Measurements from ENCODE around the gene CBX2. TPM values are rescaled to one million over a fixed set of nuclear protein-coding genes. Genes with fewer than 3 reads are reported as not detected.

Gene CBX2
- total RNA-seq, 4 donors from 2014 or later = 0.54 to 1.7 (median 1.1) TPM

DNA sequence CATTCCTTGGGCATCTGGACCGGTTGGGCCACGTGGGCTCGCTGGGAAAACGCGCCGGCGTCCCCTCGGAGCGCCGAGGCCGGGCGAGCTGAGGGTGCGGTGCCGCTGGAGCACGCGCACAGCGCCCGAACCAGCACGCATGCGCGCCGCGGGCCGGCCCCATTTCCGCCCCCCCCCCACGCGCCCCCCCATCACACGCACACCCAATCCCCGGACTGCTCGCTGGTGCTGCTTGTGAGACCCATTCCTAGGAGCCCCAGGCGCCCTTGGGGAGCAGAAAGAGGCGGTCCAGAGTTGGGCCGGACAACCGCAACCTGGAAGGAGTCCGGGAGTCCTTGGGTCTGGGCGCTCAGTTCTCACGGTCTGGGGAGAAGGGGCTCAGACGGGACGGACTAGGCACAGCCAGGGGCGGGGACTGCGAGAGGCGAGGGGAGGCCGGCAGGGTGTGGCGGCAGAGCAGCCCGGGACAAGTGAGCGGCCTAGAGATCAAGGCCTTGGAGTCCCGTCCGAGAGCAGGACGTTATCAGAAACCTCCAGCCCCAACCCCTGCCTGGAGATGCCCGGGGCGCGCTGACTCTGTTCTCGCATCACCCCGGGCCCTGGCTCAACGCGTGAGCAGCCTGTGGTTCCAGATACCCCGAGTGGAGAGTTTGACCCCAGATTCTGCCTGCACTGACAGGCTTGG, 24.9 kb downstream of the CBX2 start:
- H3K4me1 ChIP-seq = peaks cover 29 to 48% of the 10 kb centered on the region in 2 donors
- no peaks in the 10 kb centered on the region for H3K9me3 ChIP-seq
- intact Hi-C loops (cut with DNase I) = loop anchor here (5.0 to 10.0 kb wide), 2 partner anchors 39 to 122 kb away; no protein-coding TSS in a partner anchor
- no peak for DNase-seq
- WGBS, 2 donors = 4% methylated on average over 5 to 21 of the region's 57 CpGs
- no peak overlapping the region for H3K4me3 ChIP-seq (replicated peaks in 1 of 3)
- no peaks in the 10 kb centered on the region for H3K36me3 ChIP-seq
- TF ChIP-seq, protein P1, sequence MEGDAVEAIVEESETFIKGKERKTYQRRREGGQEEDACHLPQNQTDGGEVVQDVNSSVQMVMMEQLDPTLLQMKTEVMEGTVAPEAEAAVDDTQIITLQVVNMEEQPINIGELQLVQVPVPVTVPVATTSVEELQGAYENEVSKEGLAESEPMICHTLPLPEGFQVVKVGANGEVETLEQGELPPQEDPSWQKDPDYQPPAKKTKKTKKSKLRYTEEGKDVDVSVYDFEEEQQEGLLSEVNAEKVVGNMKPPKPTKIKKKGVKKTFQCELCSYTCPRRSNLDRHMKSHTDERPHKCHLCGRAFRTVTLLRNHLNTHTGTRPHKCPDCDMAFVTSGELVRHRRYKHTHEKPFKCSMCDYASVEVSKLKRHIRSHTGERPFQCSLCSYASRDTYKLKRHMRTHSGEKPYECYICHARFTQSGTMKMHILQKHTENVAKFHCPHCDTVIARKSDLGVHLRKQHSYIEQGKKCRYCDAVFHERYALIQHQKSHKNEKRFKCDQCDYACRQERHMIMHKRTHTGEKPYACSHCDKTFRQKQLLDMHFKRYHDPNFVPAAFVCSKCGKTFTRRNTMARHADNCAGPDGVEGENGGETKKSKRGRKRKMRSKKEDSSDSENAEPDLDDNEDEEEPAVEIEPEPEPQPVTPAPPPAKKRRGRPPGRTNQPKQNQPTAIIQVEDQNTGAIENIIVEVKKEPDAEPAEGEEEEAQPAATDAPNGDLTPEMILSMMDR (IDR thresholded peaks at IDR 0.05) = no peak
- no peak for TF ChIP-seq POLR2A (IDR thresholded peaks at IDR 0.05)
- H3K27ac ChIP-seq = no peak overlapping the region
- H3K27me3 ChIP-seq = peaks cover 98% of the 10 kb centered on the region

DNA sequence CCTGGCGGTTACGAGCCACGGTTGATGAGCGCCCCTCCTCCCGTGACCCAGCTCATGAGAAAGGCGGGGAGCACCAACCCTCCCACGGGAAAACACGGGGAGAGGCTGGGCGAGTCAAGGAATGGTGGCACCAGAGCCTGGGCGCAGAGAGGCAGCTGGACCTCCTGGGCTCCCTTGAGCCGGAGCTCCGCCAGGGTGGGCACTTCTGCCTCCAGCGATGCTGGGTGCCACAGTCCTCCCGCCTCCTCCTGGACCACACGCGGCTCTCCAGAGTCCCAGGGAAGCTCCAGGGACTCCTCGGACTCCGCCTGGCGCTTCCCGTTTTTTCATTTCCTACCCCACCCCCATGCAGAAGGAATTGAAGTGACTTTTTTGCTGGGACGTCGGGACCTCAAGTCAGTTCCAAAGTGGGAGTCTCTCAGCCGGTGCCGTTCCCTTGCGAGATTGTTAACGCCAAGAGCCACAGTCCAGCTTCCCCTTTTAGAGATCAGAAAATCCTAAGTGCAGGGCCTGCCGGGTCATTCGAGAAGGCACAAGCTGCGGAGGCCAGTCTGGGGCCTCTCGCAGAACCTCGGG, 25.6 kb downstream of the CBX2 start:
- Histone ChIP-seq H3K4me1 (peaks cover 23 to 42% of the 10 kb centered on the region in 2 donors), H3K9me3 (no peaks in the 10 kb centered on the region), H3K4me3 (replicated peaks in 1 of 3) (no peak overlapping the region), H3K27ac (no peak overlapping the region), H3K36me3 (no peaks in the 10 kb centered on the region), H3K27me3 (peaks cover 98% of the 10 kb centered on the region)
- 10 to 16% methylated on average over 19 to 20 of the region's 31 CpGs for WGBS, 2 donors
- no peak for TF ChIP-seq POLR2A (IDR thresholded peaks at IDR 0.05)
- TF ChIP-seq, protein P1 (IDR thresholded peaks at IDR 0.05) = no peak
- no peak for DNase-seq
- intact Hi-C loops (cut with DNase I) = loop anchor here (5.0 to 10.0 kb wide), 2 partner anchors 39 to 121 kb away; no protein-coding TSS in a partner anchor

DNA sequence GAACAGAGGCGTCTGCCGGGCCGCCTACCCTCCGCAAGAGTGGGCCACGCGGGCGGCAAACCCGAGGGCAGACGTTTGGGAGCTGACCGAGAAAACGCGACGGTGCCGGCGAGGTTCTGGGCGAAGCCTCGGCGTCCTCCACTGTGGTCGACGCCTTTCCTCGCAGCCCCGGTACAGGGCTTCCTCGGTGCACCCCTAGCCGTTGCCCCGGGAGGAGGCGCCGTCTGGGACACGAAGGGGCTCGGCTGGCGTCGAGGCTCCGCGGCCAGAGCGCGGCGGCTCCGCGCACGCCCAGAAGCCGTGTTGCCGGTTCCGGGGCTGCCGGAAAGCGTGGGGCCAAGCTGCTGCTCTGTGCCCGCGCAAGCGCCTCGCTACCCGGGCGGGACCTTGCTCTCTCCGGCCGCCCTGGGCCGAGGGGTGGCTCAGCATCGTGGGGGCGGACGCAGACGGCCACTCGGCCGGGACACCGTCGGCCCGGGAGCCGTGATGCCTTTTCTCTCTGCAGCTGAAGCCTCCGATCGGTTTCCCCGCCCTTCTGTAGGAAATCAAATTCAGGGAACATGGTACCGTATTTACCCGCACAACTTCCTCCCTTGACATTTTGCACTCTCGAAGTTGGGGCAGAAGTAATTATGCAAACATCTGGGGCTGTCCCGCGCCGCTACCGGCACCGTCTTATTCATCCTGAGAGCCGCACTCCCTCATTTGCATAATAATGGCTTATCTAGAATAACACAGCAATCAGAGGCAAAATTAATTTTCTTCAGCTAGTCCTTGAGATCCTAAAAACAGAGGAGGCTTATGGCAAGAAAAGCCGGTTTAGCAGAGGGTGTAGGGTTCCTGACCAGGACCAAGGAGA, 26.3 kb downstream of the CBX2 start:
- intact Hi-C loops (cut with DNase I) = loop anchor here (5.0 to 10.0 kb wide), 2 partner anchors 38 to 121 kb away; no protein-coding TSS in a partner anchor
- H3K27me3 ChIP-seq = peaks cover 98% of the 10 kb centered on the region
- peaks cover 17 to 38% of the 10 kb centered on the region in 2 donors for H3K4me1 ChIP-seq
- DNase-seq = no peak
- TF ChIP-seq POLR2A (IDR thresholded peaks at IDR 0.05) = no peak
- TF ChIP-seq, protein P1 (IDR thresholded peaks at IDR 0.05) = no peak
- H3K9me3 ChIP-seq = no peaks in the 10 kb centered on the region
- WGBS, 2 donors = 3% methylated on average over 21 to 30 of the region's 76 CpGs
- no peaks in the 10 kb centered on the region for H3K36me3 ChIP-seq
- H3K4me3 ChIP-seq (replicated peaks in 1 of 3) = no peak overlapping the region
- H3K27ac ChIP-seq = no peak overlapping the region

DNA sequence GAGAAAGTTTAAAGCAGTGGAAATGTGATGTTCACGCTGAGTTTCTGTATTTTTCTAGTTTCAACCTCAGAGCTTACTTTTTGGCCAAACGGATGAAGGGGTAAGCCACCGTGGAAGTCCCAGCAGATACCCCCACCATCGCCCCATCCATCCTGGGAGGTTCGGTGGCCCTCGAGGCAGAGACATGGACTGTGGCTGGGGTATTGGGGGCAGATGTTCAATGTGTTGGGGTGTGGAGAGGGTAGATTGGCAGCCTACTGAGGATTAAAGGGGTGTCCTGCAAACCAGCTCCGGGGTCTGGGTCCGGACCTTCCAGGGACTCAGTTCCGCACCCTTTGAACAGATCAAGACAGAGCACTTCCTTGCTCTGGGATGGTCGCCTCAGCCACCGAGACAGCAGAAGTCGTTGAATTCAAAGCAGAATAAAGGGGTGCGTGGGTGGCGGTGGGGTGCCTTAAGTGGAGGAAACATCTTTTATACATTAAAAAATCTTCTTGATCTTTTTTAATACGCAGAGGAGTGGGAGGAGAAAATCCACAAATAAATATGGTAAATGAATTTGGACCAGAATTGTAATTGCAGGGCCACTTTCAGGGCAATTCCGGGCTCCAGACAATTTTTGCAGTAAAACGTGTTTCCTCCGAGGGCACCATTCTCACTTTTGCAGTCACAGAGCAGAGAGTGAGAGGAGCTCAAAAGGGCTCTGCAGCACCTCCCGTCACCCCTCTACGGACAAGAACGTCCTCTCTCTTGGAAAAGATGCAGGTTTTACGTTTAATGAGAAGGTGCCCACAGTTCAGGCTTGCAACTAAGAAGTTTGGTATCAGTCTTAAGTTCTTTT, 27.1 kb downstream of the CBX2 start:
- Histone ChIP-seq H3K36me3 (no peaks in the 10 kb centered on the region), H3K4me1 (peaks cover 22 to 40% of the 10 kb centered on the region in 2 donors), H3K9me3 (no peaks in the 10 kb centered on the region), H3K27ac (no peak overlapping the region), H3K27me3 (peaks cover 96% of the 10 kb centered on the region), H3K4me3 (replicated peaks in 1 of 3) (no peak overlapping the region)
- 11 to 15% methylated on average over 22 of the region's 22 CpGs for WGBS, 2 donors
- intact Hi-C loops (cut with DNase I) = loop anchor here (5.0 to 10.0 kb wide), 2 partner anchors 37 to 120 kb away; no protein-coding TSS in a partner anchor
- TF ChIP-seq POLR2A (IDR thresholded peaks at IDR 0.05) = no peak
- TF ChIP-seq, protein P1 (IDR thresholded peaks at IDR 0.05) = no peak
- no peak for DNase-seq
